HepG2 (cell line): ENCODE measurements around the gene CAMK1D. TPM values are rescaled to one million over a fixed set of nuclear protein-coding genes. Genes with fewer than 3 reads are reported as not detected.

Source experiments
- ATF1 ChIP-seq: IDR thresholded peaks from 2 replicates; pipeline ENCODE4 v1.6.1; 2016; ENCODE audit warnings: mild to moderate bottlenecking, control low read depth
- BRD4 ChIP-seq: sonication (generic); formaldehyde crosslinking; IDR thresholded peaks from 2 replicates; pipeline ENCODE4 v1.4.0; 2020; ENCODE audit warnings: missing genetic modification reagents
- CAMTA2 ChIP-seq: sonication (generic); formaldehyde crosslinking; IDR thresholded peaks from 2 replicates; pipeline ENCODE4 v1.4.0; 2020; ENCODE audit warnings: mild to moderate bottlenecking, missing genetic modification reagents, borderline replicate concordance
- KLF16 ChIP-seq, 2 experiments: sonication (generic) in 1 of 2; formaldehyde crosslinking in 1 of 2; IDR thresholded peaks; 2 replicates each; pipeline versions ENCODE4 v1.6.1 to v1.8.0; 2016 to 2023; ENCODE audit warnings: missing genetic modification reagents in 2 of 2, missing compliant biosample characterization in 1 of 2
- MAFK ChIP-seq, 2 experiments: IDR thresholded peaks in 1 of 2; conservative IDR thresholded peaks in 1 of 2; 2 replicates each; pipeline ENCODE4 v1.6.1; 2011; ENCODE audit warnings: improper control_type of control experiment in 2 of 2, low read length in 2 of 2
- MZF1 ChIP-seq: sonication (generic); formaldehyde crosslinking; IDR thresholded peaks from 2 replicates; pipeline ENCODE4 v1.8.1; 2023; ENCODE audit warnings: mild to moderate bottlenecking, missing genetic modification reagents, borderline replicate concordance
- NCOA2 ChIP-seq: sonication (generic); formaldehyde crosslinking; IDR thresholded peaks from 2 replicates; pipeline ENCODE4 v1.8.0; 2022; ENCODE audit warnings: inconsistent platforms
- PCBP2 ChIP-seq: fragments of 200-400 bp; formaldehyde crosslinking; optimal IDR thresholded peaks from 2 replicates; pipeline ENCODE3; 2018; ENCODE audit warnings: low read length, low read depth; ENCODE audit not compliant: poor library complexity, severe bottlenecking
- ZKSCAN8 ChIP-seq: IDR thresholded peaks from 2 replicates; pipeline ENCODE4 v1.6.1; 2016; ENCODE audit warnings: borderline replicate concordance, missing genetic modification reagents, missing compliant biosample characterization
- ZNF253 ChIP-seq: sonication (generic); formaldehyde crosslinking; IDR thresholded peaks from 2 replicates; pipeline ENCODE4 v1.8.0; 2022; ENCODE audit warnings: mild to moderate bottlenecking, missing genetic modification reagents, borderline replicate concordance
- ZNF30 ChIP-seq: sonication (generic); formaldehyde crosslinking; IDR thresholded peaks from 2 replicates; pipeline ENCODE4 v1.5.0; 2020; ENCODE audit warnings: mild to moderate bottlenecking, missing genetic modification reagents
- ZNF33A ChIP-seq: sonication (generic); formaldehyde crosslinking; IDR thresholded peaks from 2 replicates; pipeline ENCODE4 v1.5.1; 2020; ENCODE audit warnings: missing genetic modification reagents, mild to moderate bottlenecking, moderate library complexity, borderline replicate concordance
- ZNF709 ChIP-seq: sonication (generic); formaldehyde crosslinking; IDR thresholded peaks from 2 replicates; pipeline ENCODE4 v1.5.0; 2020; ENCODE audit warnings: mild to moderate bottlenecking, missing genetic modification reagents
- ZNF883 ChIP-seq: sonication (generic); formaldehyde crosslinking; IDR thresholded peaks from 2 replicates; pipeline ENCODE4 v1.5.1; 2020; ENCODE audit warnings: mild to moderate bottlenecking, missing genetic modification reagents; ENCODE audit errors: not compliant biosample characterization
- polyA plus RNA-seq, 8 experiments: library from polyadenylated mRNA; depleted of rRNA in 3 of 8; stranded (reverse) in 7 of 8; unstranded in 1 of 8; fragments of >200 nt; fragmentation: Illumina TruSeq in 4 of 8; extraction: Trizol in 4 of 8; gene quantifications; 2 replicates each; pipeline versions ENCODE4 v1.2.1 to v1.2.3, GENCODE V29; 2011 to 2016; ENCODE audit warnings: low read depth in 4 of 8, missing spikeins in 1 of 8, mixed read lengths in 1 of 8; ENCODE audit not compliant: insufficient read depth in 1 of 8
- total RNA-seq, 5 experiments: library from RNA; depleted of rRNA; stranded (reverse); fragments of >200 nt; fragmentation: Illumina TruSeq; extraction: Trizol; gene quantifications; 2 replicates each; pipeline ENCODE4 v1.2.3, GENCODE V29; 2016; ENCODE audit warnings: low read depth in 1 of 5
- TF ChIP-seq, protein P1 (sequence below): sonication (generic); formaldehyde crosslinking; IDR thresholded peaks from 2 replicates; pipeline ENCODE4 v1.4.0; 2020; ENCODE audit warnings: missing genetic modification reagents
- TF ChIP-seq, protein P2 (sequence below): IDR thresholded peaks from 2 replicates; pipeline ENCODE4 v1.6.1; 2016; ENCODE audit warnings: missing compliant biosample characterization, missing genetic modification reagents, borderline replicate concordance
- TF ChIP-seq, protein P3 (sequence below): sonication (generic); formaldehyde crosslinking; IDR thresholded peaks from 2 replicates; pipeline ENCODE4 v1.9.0; 2021; ENCODE audit warnings: missing genetic modification reagents, mild to moderate bottlenecking, borderline replicate concordance
- TF ChIP-seq, protein P4 (sequence below): sonication (generic); formaldehyde crosslinking; IDR thresholded peaks from 2 replicates; pipeline ENCODE4 v1.5.1; 2020; ENCODE audit warnings: missing genetic modification reagents, mild to moderate bottlenecking, borderline replicate concordance

CAMK1D gene
- total and polyA plus RNA-seq, 2 of the 13 experiments (the other 11 are each of a cell fraction or from before 2014, with no cell fraction given): under 0.01 TPM; not detected in 1

DNA sequence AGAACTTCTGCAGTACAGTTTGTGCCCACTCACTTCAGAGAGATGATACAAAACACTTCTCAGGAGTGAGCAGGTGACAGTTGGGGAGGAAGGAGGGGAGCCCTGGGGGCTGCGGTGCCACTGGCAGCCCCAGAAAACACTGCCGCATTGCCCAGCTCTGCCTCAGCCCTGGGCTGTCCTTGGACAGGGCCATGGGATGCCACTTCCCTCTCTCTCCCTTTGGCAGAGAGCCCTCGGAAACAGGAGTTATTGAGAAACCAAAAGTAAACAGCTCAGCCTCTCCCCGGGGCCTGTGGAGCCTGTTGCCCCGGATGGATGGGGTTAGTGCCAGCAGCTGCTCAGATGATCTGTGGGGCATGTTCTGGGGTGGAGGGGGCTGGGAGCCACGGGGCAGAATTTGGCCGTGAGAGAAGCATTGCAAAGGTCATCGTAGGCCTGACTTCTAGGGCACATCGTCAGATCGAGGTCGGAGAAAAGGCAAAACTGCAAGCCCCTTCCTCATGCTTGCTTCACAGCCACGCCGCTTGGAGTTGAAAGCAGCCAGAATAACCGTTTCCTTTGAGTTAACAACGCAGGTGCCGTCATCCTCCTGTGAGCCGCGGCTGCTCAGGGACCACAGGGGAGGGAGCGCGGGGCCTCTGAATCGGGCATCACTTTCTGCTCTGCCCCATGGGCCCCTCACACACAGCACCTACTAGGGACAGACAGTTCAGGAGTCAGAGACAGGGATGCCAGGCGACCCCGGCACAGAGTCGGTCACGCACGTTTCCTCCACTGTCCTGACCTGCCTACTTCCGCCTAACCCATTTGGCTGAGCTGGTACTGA lies 256.4 kb downstream of the CAMK1D start (continued):
- TF ChIP-seq, protein P1, sequence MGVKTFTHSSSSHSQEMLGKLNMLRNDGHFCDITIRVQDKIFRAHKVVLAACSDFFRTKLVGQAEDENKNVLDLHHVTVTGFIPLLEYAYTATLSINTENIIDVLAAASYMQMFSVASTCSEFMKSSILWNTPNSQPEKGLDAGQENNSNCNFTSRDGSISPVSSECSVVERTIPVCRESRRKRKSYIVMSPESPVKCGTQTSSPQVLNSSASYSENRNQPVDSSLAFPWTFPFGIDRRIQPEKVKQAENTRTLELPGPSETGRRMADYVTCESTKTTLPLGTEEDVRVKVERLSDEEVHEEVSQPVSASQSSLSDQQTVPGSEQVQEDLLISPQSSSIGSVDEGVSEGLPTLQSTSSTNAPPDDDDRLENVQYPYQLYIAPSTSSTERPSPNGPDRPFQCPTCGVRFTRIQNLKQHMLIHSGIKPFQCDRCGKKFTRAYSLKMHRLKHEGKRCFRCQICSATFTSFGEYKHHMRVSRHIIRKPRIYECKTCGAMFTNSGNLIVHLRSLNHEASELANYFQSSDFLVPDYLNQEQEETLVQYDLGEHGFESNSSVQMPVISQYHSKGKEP (CRISPR knock-in tag): no peak
- TF ChIP-seq, protein P2, sequence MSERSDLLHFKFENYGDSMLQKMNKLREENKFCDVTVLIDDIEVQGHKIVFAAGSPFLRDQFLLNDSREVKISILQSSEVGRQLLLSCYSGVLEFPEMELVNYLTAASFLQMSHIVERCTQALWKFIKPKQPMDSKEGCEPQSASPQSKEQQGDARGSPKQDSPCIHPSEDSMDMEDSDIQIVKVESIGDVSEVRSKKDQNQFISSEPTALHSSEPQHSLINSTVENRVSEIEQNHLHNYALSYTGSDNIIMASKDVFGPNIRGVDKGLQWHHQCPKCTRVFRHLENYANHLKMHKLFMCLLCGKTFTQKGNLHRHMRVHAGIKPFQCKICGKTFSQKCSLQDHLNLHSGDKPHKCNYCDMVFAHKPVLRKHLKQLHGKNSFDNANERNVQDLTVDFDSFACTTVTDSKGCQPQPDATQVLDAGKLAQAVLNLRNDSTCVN (CRISPR knock-in tag): no peak
- TF ChIP-seq ZKSCAN8 (CRISPR knock-in tag) (no peak), ATF1 (CRISPR knock-in tag) (no peak), ZNF883 (CRISPR knock-in tag) (no peak), MAFK (conservative IDR thresholded peaks at IDR 0.05 in 1 of 2, IDR thresholded peaks at IDR 0.05 in 1 of 2; ENCODE audit: low read length in 2 of 2) (no peak), ZNF30 (CRISPR knock-in tag) (no peak), ZNF709 (CRISPR knock-in tag) (no peak), NCOA2 (CRISPR knock-in tag) (peak; percentile 54; the same call in 1 of the 2 replicates), PCBP2 (no peak), CAMTA2 (CRISPR knock-in tag) (no peak), BRD4 (no peak), ZNF33A (CRISPR knock-in tag) (no peak), MZF1 (no peak), ZNF253 (CRISPR knock-in tag) (no peak), KLF16 (CRISPR knock-in tag; IDR thresholded peaks at IDR 0.05) (no peak)
- TF ChIP-seq, protein P3, sequence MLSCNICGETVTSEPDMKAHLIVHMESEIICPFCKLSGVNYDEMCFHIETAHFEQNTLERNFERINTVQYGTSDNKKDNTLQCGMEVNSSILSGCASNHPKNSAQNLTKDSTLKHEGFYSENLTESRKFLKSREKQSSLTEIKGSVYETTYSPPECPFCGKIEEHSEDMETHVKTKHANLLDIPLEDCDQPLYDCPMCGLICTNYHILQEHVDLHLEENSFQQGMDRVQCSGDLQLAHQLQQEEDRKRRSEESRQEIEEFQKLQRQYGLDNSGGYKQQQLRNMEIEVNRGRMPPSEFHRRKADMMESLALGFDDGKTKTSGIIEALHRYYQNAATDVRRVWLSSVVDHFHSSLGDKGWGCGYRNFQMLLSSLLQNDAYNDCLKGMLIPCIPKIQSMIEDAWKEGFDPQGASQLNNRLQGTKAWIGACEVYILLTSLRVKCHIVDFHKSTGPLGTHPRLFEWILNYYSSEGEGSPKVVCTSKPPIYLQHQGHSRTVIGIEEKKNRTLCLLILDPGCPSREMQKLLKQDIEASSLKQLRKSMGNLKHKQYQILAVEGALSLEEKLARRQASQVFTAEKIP (CRISPR knock-in tag): no peak
- TF ChIP-seq, protein P4, sequence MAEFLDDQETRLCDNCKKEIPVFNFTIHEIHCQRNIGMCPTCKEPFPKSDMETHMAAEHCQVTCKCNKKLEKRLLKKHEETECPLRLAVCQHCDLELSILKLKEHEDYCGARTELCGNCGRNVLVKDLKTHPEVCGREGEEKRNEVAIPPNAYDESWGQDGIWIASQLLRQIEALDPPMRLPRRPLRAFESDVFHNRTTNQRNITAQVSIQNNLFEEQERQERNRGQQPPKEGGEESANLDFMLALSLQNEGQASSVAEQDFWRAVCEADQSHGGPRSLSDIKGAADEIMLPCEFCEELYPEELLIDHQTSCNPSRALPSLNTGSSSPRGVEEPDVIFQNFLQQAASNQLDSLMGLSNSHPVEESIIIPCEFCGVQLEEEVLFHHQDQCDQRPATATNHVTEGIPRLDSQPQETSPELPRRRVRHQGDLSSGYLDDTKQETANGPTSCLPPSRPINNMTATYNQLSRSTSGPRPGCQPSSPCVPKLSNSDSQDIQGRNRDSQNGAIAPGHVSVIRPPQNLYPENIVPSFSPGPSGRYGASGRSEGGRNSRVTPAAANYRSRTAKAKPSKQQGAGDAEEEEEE: no peak
